Osteoblast (primary cell): ENCODE data around the gene TPPP. TPM values are rescaled to one million over a fixed set of nuclear protein-coding genes. Genes with fewer than 3 reads are reported as not detected.

Experiments used
- DNase-seq: peaks from one replicate; pipeline ENCODE4 v3.0.0; 2011; ENCODE audit warnings: low spot score, mixed read lengths; ENCODE audit not compliant: insufficient read length; ENCODE audit errors: missing footprints
- H2AFZ ChIP-seq: 2 replicates; pipeline ENCODE4 v1.6.0; 2011; ENCODE audit warnings: mild to moderate bottlenecking, low read length
- H3K27ac ChIP-seq: 2 replicates; pipeline ENCODE4 v1.5.1; 2011; ENCODE audit warnings: mild to moderate bottlenecking, low read depth, low read length, moderate library complexity
- H3K27me3 ChIP-seq: 2 replicates; pipeline ENCODE4 v1.6.0; 2012; ENCODE audit warnings: mild to moderate bottlenecking, control low read depth, inconsistent platforms, low read length, moderate library complexity; ENCODE audit not compliant: insufficient read depth
- H3K36me3 ChIP-seq: 2 replicates; pipeline ENCODE4 v1.5.1; 2011; ENCODE audit warnings: mild to moderate bottlenecking, low read length, control low read depth, moderate library complexity; ENCODE audit not compliant: insufficient read depth
- H3K4me1 ChIP-seq: 2 replicates; pipeline ENCODE4 v1.5.1; 2011; ENCODE audit warnings: mild to moderate bottlenecking, low read length, control low read depth, moderate library complexity; ENCODE audit not compliant: insufficient read depth
- H3K4me2 ChIP-seq: 2 replicates; pipeline ENCODE4 v1.6.0; 2011; ENCODE audit warnings: mild to moderate bottlenecking, low read length; ENCODE audit not compliant: insufficient read depth
- H3K4me3 ChIP-seq: fragments of 200-600 bp; sonication (generic); 3 replicates; pipeline ENCODE4 v1.5.1; 2012; ENCODE audit warnings: mild to moderate bottlenecking, low read length, inconsistent platforms; ENCODE audit not compliant: insufficient read depth
- H3K79me2 ChIP-seq: 2 replicates; pipeline ENCODE4 v1.6.0; 2012; ENCODE audit warnings: mild to moderate bottlenecking, low read length, control low read depth, inconsistent platforms; ENCODE audit not compliant: insufficient read depth
- H3K9me3 ChIP-seq: 2 replicates; pipeline ENCODE4 v1.5.1; 2011; ENCODE audit warnings: low read depth, low read length, control low read depth
- H4K20me1 ChIP-seq: 2 replicates; pipeline ENCODE4 v1.6.0; 2012; ENCODE audit warnings: mild to moderate bottlenecking, low read length, control low read depth; ENCODE audit not compliant: insufficient read depth
- total RNA-seq: library from RNA; depleted of rRNA; stranded (reverse); fragments of >200 nt; gene quantifications from 2 replicates; pipeline ENCODE4 v1.2.3, GENCODE V29; 2012
- TF ChIP-seq, protein P1 (sequence below): IDR thresholded peaks from 2 replicates; pipeline ENCODE4 v1.5.1; 2011; ENCODE audit warnings: mild to moderate bottlenecking, low read depth, low read length, moderate library complexity; ENCODE audit errors: extremely low read depth

Gene TPPP
- total RNA-seq, 1 donor = not detected

DNA sequence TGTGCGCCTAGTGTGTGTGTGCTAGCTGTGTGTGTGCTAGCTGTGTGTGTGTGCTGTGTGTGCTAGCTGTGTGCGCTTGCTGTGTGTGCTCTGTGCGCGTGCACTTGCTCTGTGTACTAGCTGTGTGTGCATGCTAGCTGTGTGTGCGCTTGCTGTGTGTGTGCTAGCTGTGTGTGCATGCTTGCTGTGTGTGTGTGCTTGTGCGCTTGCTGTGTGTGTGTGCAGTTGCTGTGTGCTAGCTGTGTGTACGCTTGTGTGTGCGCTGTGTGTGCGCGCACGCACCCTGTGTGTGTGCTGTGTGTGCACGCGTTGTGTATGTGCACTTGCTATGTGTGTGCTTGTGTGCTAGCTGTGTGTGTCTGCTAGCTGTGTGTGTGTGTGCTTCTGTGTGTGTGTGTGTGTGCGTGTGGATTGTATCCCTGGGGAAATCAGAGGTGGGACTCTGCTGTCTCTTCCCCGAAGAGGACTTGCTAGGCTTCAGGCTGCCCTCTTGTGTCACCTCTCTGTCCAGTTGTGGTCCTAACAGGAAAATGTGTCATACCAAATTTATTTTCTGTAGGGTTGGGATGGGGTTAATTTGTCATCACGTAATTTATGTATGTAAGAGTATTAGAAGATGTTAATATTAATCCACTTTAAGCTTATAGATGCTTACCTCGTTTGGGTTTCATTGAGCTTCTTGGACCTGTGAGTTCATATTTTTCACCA is 38.9 kb downstream of the TPPP start:
- no peak overlapping the region for H2AFZ ChIP-seq
- no peaks in the 10 kb centered on the region for H3K27me3 ChIP-seq
- TF ChIP-seq, protein P1, sequence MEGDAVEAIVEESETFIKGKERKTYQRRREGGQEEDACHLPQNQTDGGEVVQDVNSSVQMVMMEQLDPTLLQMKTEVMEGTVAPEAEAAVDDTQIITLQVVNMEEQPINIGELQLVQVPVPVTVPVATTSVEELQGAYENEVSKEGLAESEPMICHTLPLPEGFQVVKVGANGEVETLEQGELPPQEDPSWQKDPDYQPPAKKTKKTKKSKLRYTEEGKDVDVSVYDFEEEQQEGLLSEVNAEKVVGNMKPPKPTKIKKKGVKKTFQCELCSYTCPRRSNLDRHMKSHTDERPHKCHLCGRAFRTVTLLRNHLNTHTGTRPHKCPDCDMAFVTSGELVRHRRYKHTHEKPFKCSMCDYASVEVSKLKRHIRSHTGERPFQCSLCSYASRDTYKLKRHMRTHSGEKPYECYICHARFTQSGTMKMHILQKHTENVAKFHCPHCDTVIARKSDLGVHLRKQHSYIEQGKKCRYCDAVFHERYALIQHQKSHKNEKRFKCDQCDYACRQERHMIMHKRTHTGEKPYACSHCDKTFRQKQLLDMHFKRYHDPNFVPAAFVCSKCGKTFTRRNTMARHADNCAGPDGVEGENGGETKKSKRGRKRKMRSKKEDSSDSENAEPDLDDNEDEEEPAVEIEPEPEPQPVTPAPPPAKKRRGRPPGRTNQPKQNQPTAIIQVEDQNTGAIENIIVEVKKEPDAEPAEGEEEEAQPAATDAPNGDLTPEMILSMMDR = no peak
- H3K79me2 ChIP-seq = no peaks in the 10 kb centered on the region
- H3K4me3 ChIP-seq = no peak overlapping the region
- no peaks in the 10 kb centered on the region for H3K9me3 ChIP-seq
- DNase-seq = no peak
- H3K36me3 ChIP-seq = peaks cover 4% of the 10 kb centered on the region
- no peaks in the 10 kb centered on the region for H4K20me1 ChIP-seq
- H3K4me2 ChIP-seq = no peak overlapping the region
- H3K27ac ChIP-seq = no peak overlapping the region
- H3K4me1 ChIP-seq = peaks cover 14% of the 10 kb centered on the region

GRCh38 chr5:652773-653350 is 40.3 kb downstream of the TPPP start:
- no peak overlapping the region for H3K27ac ChIP-seq
- no peak overlapping the region for H3K4me2 ChIP-seq
- no peaks in the 10 kb centered on the region for H3K9me3 ChIP-seq
- peaks cover 4% of the 10 kb centered on the region for H3K36me3 ChIP-seq
- no peaks in the 10 kb centered on the region for H3K79me2 ChIP-seq
- no peak for DNase-seq
- peaks cover 9% of the 10 kb centered on the region for H3K4me1 ChIP-seq
- no peak overlapping the region for H3K4me3 ChIP-seq
- H3K27me3 ChIP-seq = no peaks in the 10 kb centered on the region
- H2AFZ ChIP-seq = no peak overlapping the region
- H4K20me1 ChIP-seq = no peaks in the 10 kb centered on the region
- TF ChIP-seq, protein P1 = no peak

GRCh38 chr5:652023-652515 is 41.1 kb downstream of the TPPP start:
- H4K20me1 ChIP-seq = no peaks in the 10 kb centered on the region
- no peaks in the 10 kb centered on the region for H3K27me3 ChIP-seq
- no peaks in the 10 kb centered on the region for H3K9me3 ChIP-seq
- H3K79me2 ChIP-seq = no peaks in the 10 kb centered on the region
- no peak overlapping the region for H3K27ac ChIP-seq
- TF ChIP-seq, protein P1 = no peak
- no peak overlapping the region for H2AFZ ChIP-seq
- peaks cover under 1% of the 10 kb centered on the region for H3K4me1 ChIP-seq
- peaks cover 4% of the 10 kb centered on the region for H3K36me3 ChIP-seq
- H3K4me2 ChIP-seq = no peak overlapping the region
- no peak overlapping the region for H3K4me3 ChIP-seq
- no peak for DNase-seq

DNA sequence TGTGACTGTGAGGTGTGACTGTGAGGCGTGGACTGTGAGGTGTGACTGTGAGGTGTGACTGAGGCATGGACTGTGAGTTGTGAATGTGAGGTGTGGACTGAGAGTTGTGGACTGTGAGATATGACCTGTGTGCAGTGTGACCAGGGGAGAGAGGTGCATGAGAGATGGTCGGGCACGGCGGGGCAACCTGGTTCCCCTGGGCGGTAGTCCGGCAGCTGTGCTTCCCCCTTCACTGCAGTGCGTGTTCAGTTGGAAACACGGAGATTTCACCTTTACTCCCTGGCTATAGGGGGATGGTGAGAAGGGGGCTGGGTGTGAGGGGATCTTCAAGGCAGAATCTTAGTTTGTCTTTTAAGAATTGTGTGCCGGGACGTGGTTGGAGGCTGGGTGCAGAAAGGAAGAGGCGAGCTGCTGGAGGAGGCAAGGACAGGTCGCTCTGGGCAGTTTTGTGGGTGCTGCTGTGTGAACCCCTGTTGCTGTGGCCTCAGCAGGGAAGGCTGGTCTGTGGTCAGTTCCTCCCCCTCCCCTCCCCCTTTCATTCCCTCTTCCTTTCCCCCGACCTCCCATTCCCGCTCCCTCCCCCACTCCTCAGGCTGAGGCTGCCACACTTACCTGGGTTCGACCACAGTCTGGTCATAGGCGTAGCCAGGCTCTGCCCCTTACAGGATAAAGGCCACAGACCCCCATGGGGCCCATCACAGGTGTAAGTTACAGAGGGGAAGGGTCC is 41.7 kb downstream of the TPPP start:
- Histone ChIP-seq H3K36me3 (peaks cover 4% of the 10 kb centered on the region), H3K27me3 (no peaks in the 10 kb centered on the region), H3K79me2 (no peaks in the 10 kb centered on the region), H4K20me1 (no peaks in the 10 kb centered on the region), H3K9me3 (no peaks in the 10 kb centered on the region), H3K4me3 (no peak overlapping the region), H3K27ac (no peak overlapping the region), H2AFZ (no peak overlapping the region), H3K4me1 (no peaks in the 10 kb centered on the region), H3K4me2 (no peak overlapping the region)
- TF ChIP-seq, protein P1 = no peak
- DNase-seq = no peak
